ENCODE data around the gene GRK5. TPM values are rescaled to one million over a fixed set of nuclear protein-coding genes. Genes with fewer than 3 reads are reported as not detected.

The GRK5 gene
- total RNA-seq, 4 donors from 2014 or later = 43.5 to 61.7 (median 48.9) TPM

- peaks cover 0 to 26% (median 16%) of the 10 kb centered on the region in 4 donors for H3K4me1 ChIP-seq
- H3K27me3 ChIP-seq = no peaks in the 10 kb centered on the region
- TF ChIP-seq POLR2A (IDR thresholded peaks at IDR 0.05) (no peak), EP300 (IDR thresholded peaks at IDR 0.05) (no peak), CTCF (IDR thresholded peaks at IDR 0.05) (no peak)
- H3K36me3 ChIP-seq = no peaks in the 10 kb centered on the region
- H3K9me3 ChIP-seq = no peaks in the 10 kb centered on the region
- no peak overlapping the region for H3K4me3 ChIP-seq
- no peak for DNase-seq (ENCODE audit: low spot score in 2 of 2)
- no peak overlapping the region for H3K27ac ChIP-seq
- WGBS, 2 donors = 74 to 78% methylated on average over 11 of the region's 11 CpGs
Measured at GRCh38 chr10:119493155-119493554, 285.8 kb downstream of the GRK5 start.

DNA sequence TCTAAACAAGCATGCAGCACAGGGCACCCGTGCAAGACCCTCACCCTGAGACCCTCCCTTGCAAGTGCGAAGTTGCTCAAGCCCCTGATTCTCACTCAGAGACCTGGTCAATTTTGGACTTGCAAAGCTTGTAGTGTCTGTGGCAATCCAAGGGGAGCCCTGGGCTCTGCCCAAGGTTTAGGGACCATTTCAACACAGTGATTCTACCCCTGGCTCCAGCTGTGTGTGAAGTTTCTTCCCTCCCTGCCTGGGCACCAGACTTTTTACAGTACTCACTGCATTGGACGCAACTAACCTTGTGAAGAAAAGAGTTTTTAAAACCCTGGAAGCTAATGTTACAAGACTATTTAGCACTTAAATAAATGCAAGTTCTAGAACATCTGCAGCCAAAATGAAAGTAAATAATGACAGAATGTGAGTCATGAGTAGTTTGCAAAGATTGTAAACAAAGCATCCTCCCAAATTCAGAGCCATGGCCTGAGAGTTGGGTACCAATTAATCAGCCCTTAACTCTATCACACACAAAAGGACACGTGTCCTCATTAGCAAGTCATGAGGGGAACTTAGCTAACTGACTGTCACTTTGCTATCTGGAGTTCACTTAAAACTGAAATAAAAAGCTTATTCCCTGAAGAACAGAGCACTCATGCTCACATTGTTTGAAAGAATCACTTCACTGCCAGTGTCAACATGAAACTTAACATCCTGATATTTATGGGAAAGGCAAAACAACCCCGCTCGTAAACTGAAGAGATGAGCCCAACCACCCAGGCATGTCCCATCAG lies 287.1 kb downstream of the GRK5 start:
- Histone ChIP-seq H3K36me3 (no peaks in the 10 kb centered on the region), H3K4me3 (no peak overlapping the region), H3K9me3 (no peaks in the 10 kb centered on the region), H3K4me1 (peaks cover 0 to 21% (median 14%) of the 10 kb centered on the region in 4 donors), H3K27ac (peak overlapping the region in 3 of 4 donors; percentile 15 to 54 (median 45)), H3K27me3 (no peaks in the 10 kb centered on the region)
- TF ChIP-seq POLR2A (IDR thresholded peaks at IDR 0.05) = no peak
- no peak for TF ChIP-seq EP300 (IDR thresholded peaks at IDR 0.05)
- TF ChIP-seq CTCF (IDR thresholded peaks at IDR 0.05) = no peak
- DNase-seq (ENCODE audit: low spot score in 2 of 2) = no peak
- WGBS, 2 donors = 43 to 48% methylated on average over 6 of the region's 6 CpGs

- H3K27ac ChIP-seq = peak overlapping the region in 3 of 4 donors; percentile 15 to 54 (median 45)
- no peak for DNase-seq (ENCODE audit: low spot score in 2 of 2)
Measured at GRCh38 chr10:119495021-119495505, 287.7 kb downstream of the GRK5 start.

DNA sequence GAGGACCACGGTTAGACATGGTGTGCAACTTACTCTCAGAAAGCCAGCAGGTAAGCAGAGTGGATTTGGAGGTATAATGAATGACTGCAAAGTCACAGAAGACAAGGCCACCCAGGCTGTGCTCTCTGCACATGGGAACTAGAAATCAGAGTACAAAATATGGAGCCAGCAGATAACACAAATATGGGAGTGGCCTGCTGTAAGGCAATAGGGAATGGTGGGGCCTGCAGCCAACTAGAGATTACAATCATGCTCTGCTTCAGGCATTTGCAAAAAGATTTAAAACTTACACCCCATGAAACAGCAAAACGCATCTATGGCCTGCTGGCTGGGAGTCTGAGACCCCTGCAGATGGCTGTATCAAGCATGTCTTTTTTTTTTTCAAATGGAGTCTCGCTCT lies 288.2 kb downstream of the GRK5 start:
- H3K4me3 ChIP-seq = no peak overlapping the region
- no peaks in the 10 kb centered on the region for H3K36me3 ChIP-seq
- H3K27me3 ChIP-seq = no peaks in the 10 kb centered on the region
- TF ChIP-seq CTCF (IDR thresholded peaks at IDR 0.05) (no peak), POLR2A (IDR thresholded peaks at IDR 0.05) (no peak), EP300 (IDR thresholded peaks at IDR 0.05) (no peak)
- no peak for DNase-seq (ENCODE audit: low spot score in 2 of 2)
- 91 to 96% methylated on average over 3 of the region's 3 CpGs for WGBS, 2 donors
- peak overlapping the region in 1 of 4 donors; percentile 54 for H3K27ac ChIP-seq
- peaks cover 0 to 17% (median 8%) of the 10 kb centered on the region in 4 donors for H3K4me1 ChIP-seq
- H3K9me3 ChIP-seq = no peaks in the 10 kb centered on the region

More at GRCh38 chr10:119495021-119495505, 287.7 kb downstream of the GRK5 start:
- H3K4me3 ChIP-seq = no peak overlapping the region
- peaks cover 0 to 15% (median 9%) of the 10 kb centered on the region in 4 donors for H3K4me1 ChIP-seq
- TF ChIP-seq EP300 (IDR thresholded peaks at IDR 0.05) = no peak
- no peaks in the 10 kb centered on the region for H3K36me3 ChIP-seq
- WGBS, 2 donors = 80 to 92% methylated on average over 5 of the region's 5 CpGs
- no peaks in the 10 kb centered on the region for H3K9me3 ChIP-seq
- H3K27me3 ChIP-seq = no peaks in the 10 kb centered on the region

DNA sequence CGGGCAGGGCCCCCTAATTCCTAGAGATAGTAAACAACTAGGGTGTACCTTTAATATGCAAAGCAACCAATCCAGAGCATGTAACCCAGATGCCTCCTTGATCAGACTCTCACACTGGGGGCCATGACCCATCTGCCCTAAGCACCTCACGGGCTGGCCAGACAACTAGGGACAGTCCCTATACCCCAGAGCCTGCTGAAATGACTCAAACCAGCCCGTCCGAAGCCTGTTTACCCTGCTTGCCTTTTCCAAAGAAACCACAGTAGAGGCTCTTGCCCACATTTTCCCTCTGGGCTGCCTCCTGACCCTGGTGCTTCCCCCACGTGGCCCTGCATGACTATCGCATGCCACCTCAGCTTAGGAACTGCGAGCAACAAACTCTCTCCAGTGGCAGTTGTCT lies 288.9 kb downstream of the GRK5 start:
- Histone ChIP-seq H3K4me3 (no peak overlapping the region), H3K4me1 (peaks cover 0 to 21% (median 8%) of the 10 kb centered on the region in 4 donors), H3K27ac (no peak overlapping the region), H3K36me3 (no peaks in the 10 kb centered on the region), H3K27me3 (no peaks in the 10 kb centered on the region), H3K9me3 (no peaks in the 10 kb centered on the region)
- no peak for TF ChIP-seq CTCF (IDR thresholded peaks at IDR 0.05)
- no peak for TF ChIP-seq POLR2A (IDR thresholded peaks at IDR 0.05)
- TF ChIP-seq EP300 (IDR thresholded peaks at IDR 0.05) = no peak
- 75 to 90% methylated on average over 7 of the region's 7 CpGs for WGBS, 2 donors
- DNase-seq (ENCODE audit: low spot score in 2 of 2) = no peak

Data from tibial nerve (tissue), 4 donors.